Stomach (tissue), 9 donors: ENCODE data around the gene FLT3LG. TPM values are rescaled to one million over a fixed set of nuclear protein-coding genes. Genes with fewer than 3 reads are reported as not detected.

Experiments used
- DNase-seq, 2 donors: peaks; one replicate each; pipeline versions ENCODE4 v3.0.0 to v3.0.0-alpha.2; 2013 to 2019
- H3K27ac ChIP-seq, 5 donors: fragments of 200-600 bp in 4 of 5; sonication (generic) in 4 of 5; one replicate each; pipeline ENCODE4 v1.5.1; 2013 to 2019; ENCODE audit warnings: mild to moderate bottlenecking in 1 of 5, moderate library complexity in 1 of 5
- H3K27me3 ChIP-seq, 3 donors: fragments of 200-600 bp; sonication (generic); one replicate each; pipeline ENCODE4 v1.5.1; 2017 to 2019; ENCODE audit warnings: mixed run types in 1 of 3
- H3K36me3 ChIP-seq, 4 donors: fragments of 200-600 bp; sonication (generic); 1 replicate in 3 of 4; 2 replicates in 1 of 4; pipeline ENCODE4 v1.5.1; 2016 to 2019
- H3K4me1 ChIP-seq, 4 donors: fragments of 200-600 bp; sonication (generic); one replicate each; pipeline ENCODE4 v1.5.1; 2016 to 2019
- H3K4me3 ChIP-seq, 4 donors: fragments of 200-600 bp; sonication (generic) in 3 of 4; one replicate each; pipeline ENCODE4 v1.5.1; 2016 to 2019; ENCODE audit warnings: mild to moderate bottlenecking in 1 of 4
- H3K9me3 ChIP-seq, 4 donors: fragments of 200-600 bp; sonication (generic); one replicate each; pipeline ENCODE4 v1.5.1; 2016 to 2019
- CTCF ChIP-seq, 7 experiments: fragments of 450-650 bp in 4 of 7; fragments of 200-600 bp in 3 of 7; sonication (generic) in 3 of 7; IDR thresholded peaks; one replicate each; pipeline ENCODE4 v1.5.1; 2016 to 2019; ENCODE audit warnings: antibody characterized with exemption in 7 of 7, control low read depth in 2 of 7, mild to moderate bottlenecking in 1 of 7
- EP300 ChIP-seq: sonication (generic); formaldehyde crosslinking; IDR thresholded peaks from one replicate; pipeline ENCODE4 v1.6.1; 2017; ENCODE audit warnings: antibody characterized with exemption
- POLR2A ChIP-seq, 4 donors: fragments of 450-650 bp; IDR thresholded peaks; one replicate each; pipeline ENCODE4 v1.6.1; 2016; ENCODE audit warnings: antibody characterized with exemption in 4 of 4, control low read depth in 2 of 4, mild to moderate bottlenecking in 1 of 4, moderate library complexity in 1 of 4
- POLR2AphosphoS5 ChIP-seq, 3 donors: sonication (generic); formaldehyde crosslinking; IDR thresholded peaks; one replicate each; pipeline ENCODE4 v1.6.1; 2016; ENCODE audit warnings: antibody characterized with exemption in 3 of 3
- WGBS, 5 donors: extraction: QIAGEN DNeasy Blood & Tissue Kit in 3 of 5; methylation state at CpG; one replicate each; pipeline versions ENCODE4 v1.1.5 to v1.1.7; 2013 to 2018; 5-methylcytosine and 5-hydroxymethylcytosine counted together
- intact Hi-C: fragments of 100-400 bp; cut with DNase I; formaldehyde crosslinking; loops from one replicate; pipeline ENCODE4 v1.15.1; 2023; ENCODE audit warnings: low total_unique reads
- polyA plus RNA-seq, 3 donors: library from polyadenylated mRNA; stranded (reverse); fragments of 200-250 nt; gene quantifications; one replicate each; pipeline ENCODE4 v1.2.3, GENCODE V29; 2013
- total RNA-seq, 5 donors: library from RNA; depleted of rRNA; stranded (reverse); fragments of >200 nt; gene quantifications; one replicate each; pipeline versions ENCODE4 v1.1.0 to v1.2.3, GENCODE V29; 2014 to 2016
- donor health status: healthy with polysubstance abuse.
- donor health status: Bipolar disorder and iron deficiency.
- donor health status: healthy.

Gene FLT3LG
- total and polyA plus RNA-seq, 8 donors = 1.3 to 14.5 (median 11.0) TPM; not detected in 3

- peaks cover 0 to 60% (median 39%) of the 10 kb centered on the region in 4 donors for H3K4me1 ChIP-seq
- no peak overlapping the region for H3K4me3 ChIP-seq
- no peak for DNase-seq
- H3K27ac ChIP-seq = no peak overlapping the region
- 66 to 95% (median 86%) methylated on average over 3 of the region's 3 CpGs for WGBS, 5 donors
- H3K27me3 ChIP-seq = peaks cover 0 to 21% (median 14%) of the 10 kb centered on the region in 3 donors
- peaks cover 10 to 43% (median 38%) of the 10 kb centered on the region in 4 donors for H3K36me3 ChIP-seq
- no peaks in the 10 kb centered on the region for H3K9me3 ChIP-seq
- TF ChIP-seq POLR2A (IDR thresholded peaks at IDR 0.05) (no peak), CTCF (IDR thresholded peaks at IDR 0.05) (no peak), EP300 (no peak), POLR2AphosphoS5 (IDR thresholded peaks at IDR 0.05) (no peak)
- intact Hi-C loops = no loop called here
Observed at GRCh38 chr19:49445997-49446396, 28.0 kb upstream of the FLT3LG start.

- DNase-seq = peak in 1 of 2 donors; percentile 60
- intact Hi-C loops = no loop called here
- WGBS, 5 donors = 76 to 83% (median 79%) methylated on average over 21 to 32 of the region's 32 CpGs
- Histone ChIP-seq H3K27ac (peak overlapping the region in 1 of 5 donors; percentile 12), H3K4me3 (no peak overlapping the region), H3K36me3 (peaks cover 10 to 43% (median 38%) of the 10 kb centered on the region in 4 donors), H3K9me3 (no peaks in the 10 kb centered on the region), H3K27me3 (peaks cover 0 to 4% (median 0%) of the 10 kb centered on the region in 3 donors), H3K4me1 (peaks cover 0 to 54% (median 37%) of the 10 kb centered on the region in 4 donors)
- no peak for TF ChIP-seq POLR2A (IDR thresholded peaks at IDR 0.05)
- TF ChIP-seq CTCF (IDR thresholded peaks at IDR 0.05) = no peak
- TF ChIP-seq POLR2AphosphoS5 (IDR thresholded peaks at IDR 0.05) = no peak
- no peak for TF ChIP-seq EP300
Observed at GRCh38 chr19:49447485-49448431, 26.3 kb upstream of the FLT3LG start.

- intact Hi-C loops = no loop called here
- Histone ChIP-seq H3K36me3 (peaks cover 10 to 43% (median 38%) of the 10 kb centered on the region in 4 donors), H3K9me3 (no peaks in the 10 kb centered on the region), H3K27ac (no peak overlapping the region), H3K27me3 (no peaks in the 10 kb centered on the region), H3K4me3 (no peak overlapping the region), H3K4me1 (peaks cover 0 to 48% (median 32%) of the 10 kb centered on the region in 4 donors)
- WGBS, 5 donors = 90 to 94% (median 93%) methylated on average over 6 of the region's 6 CpGs
- DNase-seq = no peak
- no peak for TF ChIP-seq POLR2A (IDR thresholded peaks at IDR 0.05)
- no peak for TF ChIP-seq POLR2AphosphoS5 (IDR thresholded peaks at IDR 0.05)
- TF ChIP-seq CTCF (IDR thresholded peaks at IDR 0.05) = no peak
- no peak for TF ChIP-seq EP300
Observed at GRCh38 chr19:49448432-49448786, 25.6 kb upstream of the FLT3LG start.

GRCh38 chr19:49450405-49450804, 23.6 kb upstream of the FLT3LG start:
- intact Hi-C loops = no loop called here
- no peak for DNase-seq
- 80 to 89% (median 82%) methylated on average over 7 of the region's 7 CpGs for WGBS, 5 donors
- TF ChIP-seq POLR2AphosphoS5 (IDR thresholded peaks at IDR 0.05) (no peak), POLR2A (IDR thresholded peaks at IDR 0.05) (no peak), EP300 (no peak), CTCF (IDR thresholded peaks at IDR 0.05) (no peak)
- H3K4me3 ChIP-seq = peak overlapping the region in 2 of 4 donors; percentile 90 to 98
- H3K27ac ChIP-seq = peak overlapping the region in 1 of 5 donors; percentile 94
- H3K9me3 ChIP-seq = no peaks in the 10 kb centered on the region
- H3K4me1 ChIP-seq = peaks cover 9 to 57% (median 42%) of the 10 kb centered on the region in 4 donors
- no peaks in the 10 kb centered on the region for H3K27me3 ChIP-seq
- H3K36me3 ChIP-seq = peaks cover 10 to 43% (median 38%) of the 10 kb centered on the region in 4 donors
